PC-3 (cell line): Measurements from ENCODE around the gene GCKR.

Source experiments
- CTCF ChIP-seq: fragments of 300-600 bp; sonication (generic); conservative IDR thresholded peaks from 2 replicates; pipeline ENCODE4 v1.5.1; 2017; ENCODE audit warnings: antibody characterized with exemption, low read depth, mild to moderate bottlenecking, low read length
- EZH2 ChIP-seq: fragments of 300-600 bp; sonication (generic); IDR thresholded peaks from one replicate; pipeline ENCODE4 v1.6.1; 2017; ENCODE audit warnings: antibody characterized with exemption, mild to moderate bottlenecking, low read length; ENCODE audit not compliant: unreplicated experiment
- EZH2phosphoT487 ChIP-seq: fragments of 300-600 bp; sonication (generic); IDR thresholded peaks from 2 replicates; pipeline ENCODE4 v1.6.1; 2018; ENCODE audit warnings: mild to moderate bottlenecking, antibody characterized with exemption, low read length, borderline replicate concordance

- TF ChIP-seq CTCF (no peak), EZH2phosphoT487 (no peak), EZH2 (no peak)
These were observed 70.0 kb downstream of the GCKR start for GRCh38 chr2:27566628-27567027.
